ENCODE data around the gene SMIM8.

The SMIM8 gene

GRCh38 chr6:87333591-87334181 lies 11.3 kb downstream of the SMIM8 start:
- in situ Hi-C loops (cut with MboI; ENCODE audit: low sequenced_read_pairs), result no loop called here

- in situ Hi-C loops (cut with MboI; ENCODE audit: low sequenced_read_pairs), result no loop called here
Measured at GRCh38 chr6:87334683-87335082, 12.3 kb downstream of the SMIM8 start.

- in situ Hi-C loops (cut with MboI; ENCODE audit: low sequenced_read_pairs), result no loop called here
Measured at GRCh38 chr6:87336367-87336766, 14.0 kb downstream of the SMIM8 start.

- in situ Hi-C loops (cut with MboI; ENCODE audit: low sequenced_read_pairs), result no loop called here
Measured at GRCh38 chr6:87340230-87340629, 17.8 kb downstream of the SMIM8 start.

GRCh38 chr6:87341158-87341557 lies 18.8 kb downstream of the SMIM8 start:
- in situ Hi-C loops (cut with MboI; ENCODE audit: low sequenced_read_pairs), result no loop called here

GRCh38 chr6:87341899-87342298 lies 19.5 kb downstream of the SMIM8 start:
- in situ Hi-C loops (cut with MboI; ENCODE audit: low sequenced_read_pairs), result no loop called here

- in situ Hi-C loops (cut with MboI; ENCODE audit: low sequenced_read_pairs), result no loop called here
Measured at GRCh38 chr6:87342829-87343228, 20.4 kb downstream of the SMIM8 start.

GRCh38 chr6:87344731-87345130 lies 22.3 kb downstream of the SMIM8 start, which contains the start of gene C6orf163:
Gene C6orf163, plus strand, starts transcription at chr6:87344813. Its CDS starts 287 bp downstream, at chr6:87345100.
- in situ Hi-C loops (cut with MboI; ENCODE audit: low sequenced_read_pairs), result no loop called here

GRCh38 chr6:87346700-87347099 lies 24.3 kb downstream of the SMIM8 start:
- in situ Hi-C loops (cut with MboI; ENCODE audit: low sequenced_read_pairs), result no loop called here

- in situ Hi-C loops (cut with MboI; ENCODE audit: low sequenced_read_pairs), result no loop called here
Measured at GRCh38 chr6:87349896-87350295, 27.5 kb downstream of the SMIM8 start.

- in situ Hi-C loops (cut with MboI; ENCODE audit: low sequenced_read_pairs), result no loop called here
Measured at GRCh38 chr6:87350516-87350915, 28.1 kb downstream of the SMIM8 start.

- in situ Hi-C loops (cut with MboI; ENCODE audit: low sequenced_read_pairs), result no loop called here
Measured at GRCh38 chr6:87351583-87351982, 29.2 kb downstream of the SMIM8 start.

GRCh38 chr6:87356181-87356580 lies 33.8 kb downstream of the SMIM8 start:
- in situ Hi-C loops (cut with MboI; ENCODE audit: low sequenced_read_pairs), result no loop called here

- in situ Hi-C loops (cut with MboI; ENCODE audit: low sequenced_read_pairs), result no loop called here
Measured at GRCh38 chr6:87357479-87358196, 35.2 kb downstream of the SMIM8 start.

GRCh38 chr6:87364602-87365252 lies 42.3 kb downstream of the SMIM8 start:
- in situ Hi-C loops (cut with MboI; ENCODE audit: low sequenced_read_pairs), result no loop called here

- in situ Hi-C loops (cut with MboI; ENCODE audit: low sequenced_read_pairs), result no loop called here
Measured at GRCh38 chr6:87366072-87366827, 43.9 kb downstream of the SMIM8 start.

GRCh38 chr6:87366899-87367298 lies 44.5 kb downstream of the SMIM8 start:
- in situ Hi-C loops (cut with MboI; ENCODE audit: low sequenced_read_pairs), result no loop called here

GRCh38 chr6:87373377-87373776 lies 51.0 kb downstream of the SMIM8 start:
- in situ Hi-C loops (cut with MboI; ENCODE audit: low sequenced_read_pairs), result no loop called here

- in situ Hi-C loops (cut with MboI; ENCODE audit: low sequenced_read_pairs), result no loop called here
Measured at GRCh38 chr6:87375315-87375714, 52.9 kb downstream of the SMIM8 start.

GRCh38 chr6:87376643-87377042 lies 54.3 kb downstream of the SMIM8 start:
- in situ Hi-C loops (cut with MboI; ENCODE audit: low sequenced_read_pairs), result no loop called here

- in situ Hi-C loops (cut with MboI; ENCODE audit: low sequenced_read_pairs), result no loop called here
Measured at GRCh38 chr6:87378947-87379346, 56.6 kb downstream of the SMIM8 start.

All from HL-60/S4 treated with retinoic acid at 250 ng/mL for 4 days and 3 days (cell line).